AG04450 (cell line): ENCODE measurements around the gene SLIT1. TPM values are rescaled to one million over a fixed set of nuclear protein-coding genes. Genes with fewer than 3 reads are reported as not detected.

Source experiments
- CTCF ChIA-PET: fragments of 300-600, 350-600 bp; formaldehyde crosslinking; extraction: SDS; loops from one replicate; lab custom pipeline; 2022; ENCODE audit warnings: antibody characterized with exemption, inconsistent platforms; lab: Charles Lee
- POLR2A ChIA-PET: fragments of 350-600 bp; formaldehyde crosslinking; extraction: SDS; loops from one replicate; lab custom pipeline; 2021; ENCODE audit warnings: antibody characterized with exemption, inconsistent platforms; lab: Yijun Ruan, JAX
- DNase-seq: peaks from one replicate; pipeline ENCODE4 v3.0.0-alpha.2; 2011; ENCODE audit warnings: low read depth, low spot score
- H3K27ac ChIP-seq: one replicate; pipeline ENCODE4 v1.5.1; 2012; ENCODE audit warnings: low read depth, low read length, control low read depth
- H3K27me3 ChIP-seq: one replicate; pipeline ENCODE4 v1.6.0; 2012; ENCODE audit warnings: low read length; ENCODE audit not compliant: control insufficient read depth, insufficient read depth
- H3K4me3 ChIP-seq: 2 replicates; pipeline ENCODE4 v1.5.1; 2011; ENCODE audit warnings: mild to moderate bottlenecking, low read depth, low read length, control low read depth
- H3K9me3 ChIP-seq: 2 replicates; pipeline ENCODE4 v1.5.1; 2012; ENCODE audit warnings: low read length; ENCODE audit not compliant: control insufficient read depth, insufficient read depth
- polyA plus RNA-seq: library from polyadenylated mRNA; depleted of rRNA; stranded (reverse); fragments of >200 nt; gene quantifications from 2 replicates; pipeline ENCODE4 v1.2.3, GENCODE V29; 2011
- TF ChIP-seq, protein P1 (sequence below): IDR thresholded peaks from 2 replicates; pipeline ENCODE4 v1.5.1; 2011; ENCODE audit warnings: low read depth, low read length, control low read depth, inconsistent platforms

SLIT1 gene
- polyA plus RNA-seq, 1 experiment: 0.01 TPM

DNA sequence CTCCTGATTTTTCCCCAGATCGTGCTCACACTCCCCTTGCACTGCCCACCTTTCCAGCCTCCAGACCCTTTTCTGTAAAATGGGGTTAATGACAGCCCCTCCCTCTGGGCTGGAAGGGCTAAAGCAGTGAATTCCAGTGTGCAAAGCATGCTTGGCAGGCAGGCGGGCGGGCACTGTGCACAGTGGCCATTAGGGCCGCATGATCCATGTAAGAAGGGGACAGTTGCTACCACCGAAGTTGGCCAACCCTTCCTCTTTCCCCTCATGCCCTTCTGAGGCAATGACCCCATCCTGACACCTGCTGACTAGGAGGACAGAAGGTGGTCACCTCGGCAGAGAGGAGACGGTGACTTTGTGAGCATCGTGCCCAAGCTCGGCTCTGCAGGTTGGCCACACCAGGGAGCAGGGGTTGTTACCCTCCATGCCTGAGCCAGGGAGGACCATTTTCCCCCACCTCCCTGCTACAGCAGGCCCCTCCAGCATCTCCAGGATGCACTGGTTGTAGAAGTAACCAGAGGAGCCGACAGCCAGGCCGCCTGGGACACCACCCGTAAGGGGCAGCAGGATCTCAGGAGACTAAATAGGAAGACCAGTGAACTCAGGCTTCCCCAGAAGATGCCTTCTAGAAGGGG lies 166.4 kb downstream of the SLIT1 start:
- DNase-seq: no peak
- peaks cover 3% of the 10 kb centered on the region for H3K27me3 ChIP-seq
- TF ChIP-seq, protein P1, sequence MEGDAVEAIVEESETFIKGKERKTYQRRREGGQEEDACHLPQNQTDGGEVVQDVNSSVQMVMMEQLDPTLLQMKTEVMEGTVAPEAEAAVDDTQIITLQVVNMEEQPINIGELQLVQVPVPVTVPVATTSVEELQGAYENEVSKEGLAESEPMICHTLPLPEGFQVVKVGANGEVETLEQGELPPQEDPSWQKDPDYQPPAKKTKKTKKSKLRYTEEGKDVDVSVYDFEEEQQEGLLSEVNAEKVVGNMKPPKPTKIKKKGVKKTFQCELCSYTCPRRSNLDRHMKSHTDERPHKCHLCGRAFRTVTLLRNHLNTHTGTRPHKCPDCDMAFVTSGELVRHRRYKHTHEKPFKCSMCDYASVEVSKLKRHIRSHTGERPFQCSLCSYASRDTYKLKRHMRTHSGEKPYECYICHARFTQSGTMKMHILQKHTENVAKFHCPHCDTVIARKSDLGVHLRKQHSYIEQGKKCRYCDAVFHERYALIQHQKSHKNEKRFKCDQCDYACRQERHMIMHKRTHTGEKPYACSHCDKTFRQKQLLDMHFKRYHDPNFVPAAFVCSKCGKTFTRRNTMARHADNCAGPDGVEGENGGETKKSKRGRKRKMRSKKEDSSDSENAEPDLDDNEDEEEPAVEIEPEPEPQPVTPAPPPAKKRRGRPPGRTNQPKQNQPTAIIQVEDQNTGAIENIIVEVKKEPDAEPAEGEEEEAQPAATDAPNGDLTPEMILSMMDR: no peak
- CTCF ChIA-PET: no interaction called here
- POLR2A ChIA-PET: no interaction called here
- H3K27ac ChIP-seq: no peak overlapping the region
- no peaks in the 10 kb centered on the region; the same call in 1 of the 2 replicates for H3K9me3 ChIP-seq
- H3K4me3 ChIP-seq: no peak overlapping the region

DNA sequence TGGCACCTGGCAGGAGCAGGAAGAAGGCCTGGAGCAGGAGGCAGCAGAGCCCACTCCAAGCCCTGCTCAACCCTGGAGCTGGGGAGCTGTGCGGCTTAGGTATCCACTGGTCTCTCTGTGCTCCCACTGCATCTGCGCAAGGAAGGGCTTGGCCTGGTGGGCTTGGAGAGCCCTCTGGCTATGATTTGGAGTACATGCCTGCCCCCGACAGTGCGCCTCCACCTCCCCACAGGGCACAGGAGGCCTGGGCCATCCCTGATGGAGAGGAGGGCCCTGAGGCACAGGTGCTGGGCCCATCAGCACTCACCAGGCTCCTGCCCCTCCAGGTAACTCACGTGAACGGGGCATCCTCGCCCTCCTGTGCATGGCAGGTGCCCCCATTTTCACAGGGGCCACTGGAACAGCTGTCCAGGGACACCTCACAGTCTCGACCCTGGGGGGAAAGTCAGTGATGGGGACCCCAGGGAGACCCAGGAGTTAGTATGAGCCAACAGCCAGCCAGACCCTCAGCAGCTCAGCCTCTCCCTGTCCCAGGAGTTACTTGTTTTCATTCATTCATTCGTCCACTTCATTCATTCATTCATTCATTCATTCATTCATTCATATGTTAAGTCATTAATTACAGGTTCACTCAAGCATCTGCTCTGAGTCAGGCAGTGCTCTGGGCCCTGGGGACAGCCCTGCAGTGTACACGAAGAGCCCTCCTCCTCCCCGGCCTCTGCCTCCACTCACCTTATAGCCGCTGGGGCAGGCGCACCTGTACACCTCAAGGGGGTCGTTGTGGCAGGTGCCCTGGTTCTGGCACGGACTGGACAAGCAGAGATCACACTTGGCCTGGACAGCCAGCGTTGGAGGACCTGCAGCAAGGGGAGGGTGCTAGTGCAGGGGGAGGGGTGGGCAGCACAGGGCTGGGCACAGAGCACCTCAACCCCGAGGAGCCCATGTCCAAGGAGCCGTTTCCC lies 167.2 kb downstream of the SLIT1 start:
- no peak overlapping the region for H3K27ac ChIP-seq
- no peaks in the 10 kb centered on the region; the same call in 1 of the 2 replicates for H3K9me3 ChIP-seq
- no peak for DNase-seq
- no peak overlapping the region for H3K4me3 ChIP-seq
- TF ChIP-seq, protein P1: no peak
- H3K27me3 ChIP-seq: peaks cover 6% of the 10 kb centered on the region
- POLR2A ChIA-PET: no interaction called here
- CTCF ChIA-PET: interaction anchor here (0.7 kb wide), 1 partner anchor 19 kb away, joined by 6 read pairs; no protein-coding TSS in a partner anchor

- Histone ChIP-seq H3K27ac (no peak overlapping the region), H3K27me3 (peaks cover 10% of the 10 kb centered on the region), H3K9me3 (no peaks in the 10 kb centered on the region; the same call in 1 of the 2 replicates), H3K4me3 (no peak overlapping the region)
- TF ChIP-seq, protein P1: no peak
- CTCF ChIA-PET: interaction anchor here (0.6 to 0.7 kb wide), 2 partner anchors 20 to 193 kb away, joined by 6 read pairs; no protein-coding TSS in a partner anchor
- no peak for DNase-seq
- POLR2A ChIA-PET: interaction anchor here (0.6 kb wide), 1 partner anchor 70 kb away, joined by 4 read pairs; no protein-coding TSS in a partner anchor
Measured at GRCh38 chr10:97017474-97017903, 168.3 kb downstream of the SLIT1 start.

- Histone ChIP-seq H3K27ac (no peak overlapping the region), H3K27me3 (peaks cover 13% of the 10 kb centered on the region), H3K9me3 (no peaks in the 10 kb centered on the region; the same call in 1 of the 2 replicates), H3K4me3 (no peak overlapping the region)
- TF ChIP-seq, protein P1: no peak
- POLR2A ChIA-PET: interaction anchor here (0.6 kb wide), 1 partner anchor 70 kb away, joined by 4 read pairs; no protein-coding TSS in a partner anchor
- CTCF ChIA-PET: interaction anchor here (0.6 to 1.6 kb wide), 3 partner anchors 8 to 193 kb away, joined by 6 to 8 read pairs (median 6); no protein-coding TSS in a partner anchor
- no peak for DNase-seq
Measured at GRCh38 chr10:97016728-97017473, 168.9 kb downstream of the SLIT1 start.
